IMR-90 (cell line): ENCODE results near the gene CLIC4. TPM values are rescaled to one million over a fixed set of nuclear protein-coding genes. Genes with fewer than 3 reads are reported as not detected.

Experiments used
- ATAC-seq: fragments of 200-7000 bp; cut with Tn5 transposase; 2 replicates; pipeline ENCODE4 v1.9.1; 2020; ENCODE audit warnings: low read depth, mild to moderate bottlenecking, moderate library complexity
- BruUV-seq: library from RNA; stranded (reverse); fragments of 400-500 nt; replicated peaks from 2 replicates; lab custom pipeline; 2021; lab: Mats Ljungman, UMichigan
- CTCF ChIA-PET: fragments of 300-600 bp; formaldehyde crosslinking; extraction: SDS; loops from one replicate; lab custom pipeline; 2021; ENCODE audit warnings: antibody characterized with exemption; lab: Yijun Ruan, JAX
- POLR2A ChIA-PET: fragments of 300-600 bp; sonication (Branson Sonifier 250); formaldehyde crosslinking; loops from one replicate; lab custom pipeline; 2022; ENCODE audit warnings: antibody characterized with exemption; ENCODE audit not compliant: unreplicated experiment; lab: Charles Lee
- DNase-seq: peaks from one replicate; pipeline ENCODE4 v3.0.0; 2013
- H2AFZ ChIP-seq: replicated peaks from 2 replicates; pipeline ENCODE3; 2013; ENCODE audit warnings: low read length, mild to moderate bottlenecking; ENCODE audit not compliant: poor library complexity
- H2AK5ac ChIP-seq: 2 replicates; pipeline ENCODE4 v1.6.1; 2013; ENCODE audit warnings: low read depth, low read length, inconsistent platforms
- H2AK9ac ChIP-seq: replicated peaks from 2 replicates; pipeline ENCODE3; 2013; ENCODE audit warnings: mild to moderate bottlenecking, low read depth, low read length, moderate library complexity; ENCODE audit not compliant: poor library complexity
- H2BK120ac ChIP-seq: 2 replicates; pipeline ENCODE4 v1.6.1; 2013; ENCODE audit warnings: low read depth, low read length, inconsistent platforms
- H2BK15ac ChIP-seq: 3 replicates; pipeline ENCODE4 v1.6.1; 2013; ENCODE audit warnings: low read depth, low read length, inconsistent platforms
- H2BK20ac ChIP-seq: 2 replicates; pipeline ENCODE4 v1.6.1; 2013; ENCODE audit warnings: low read depth, mild to moderate bottlenecking, inconsistent platforms, low read length, moderate library complexity
- H2BK5ac ChIP-seq: 2 replicates; pipeline ENCODE4 v1.6.1; 2013; ENCODE audit warnings: mild to moderate bottlenecking, low read depth, low read length, inconsistent platforms; ENCODE audit not compliant: poor library complexity, severe bottlenecking
- H3K14ac ChIP-seq: replicated peaks from 2 replicates; pipeline ENCODE4 v1.6.1; 2013; ENCODE audit warnings: low read depth, low read length, inconsistent platforms
- H3K18ac ChIP-seq: 2 replicates; pipeline ENCODE4 v1.6.1; 2013; ENCODE audit warnings: low read depth, low read length, control low read depth
- H3K23ac ChIP-seq: 2 replicates; pipeline ENCODE4 v1.6.1; 2013; ENCODE audit warnings: low read depth, low read length, inconsistent platforms
- H3K27ac ChIP-seq: 2 replicates; pipeline ENCODE4 v1.5.1; 2013; ENCODE audit warnings: mild to moderate bottlenecking, control low read depth, low read length; ENCODE audit not compliant: insufficient read depth
- H3K27me3 ChIP-seq: 2 replicates; pipeline ENCODE4 v1.6.1; 2013; ENCODE audit warnings: low read length; ENCODE audit not compliant: control insufficient read depth, insufficient read depth
- H3K36me3 ChIP-seq: 2 replicates; pipeline ENCODE4 v1.6.1; 2013; ENCODE audit warnings: low read length, mixed read lengths; ENCODE audit not compliant: control insufficient read depth, insufficient read depth
- H3K4ac ChIP-seq: 2 replicates; pipeline ENCODE4 v1.6.1; 2013; ENCODE audit warnings: low read depth, low read length, inconsistent platforms
- H3K4me1 ChIP-seq: 2 replicates; pipeline ENCODE4 v1.6.1; 2013; ENCODE audit warnings: low read length, mixed read lengths; ENCODE audit not compliant: control insufficient read depth, insufficient read depth
- H3K4me2 ChIP-seq: 2 replicates; pipeline ENCODE4 v1.6.1; 2013; ENCODE audit warnings: low read depth, mild to moderate bottlenecking, control low read depth, low read length, moderate library complexity
- H3K4me3 ChIP-seq: 2 replicates; pipeline ENCODE4 v1.5.1; 2013; ENCODE audit warnings: low read depth, mild to moderate bottlenecking, control low read depth, low read length, moderate library complexity; ENCODE audit not compliant: insufficient read depth
- H3K56ac ChIP-seq: 2 replicates; pipeline ENCODE4 v1.6.1; 2013; ENCODE audit warnings: low read length, inconsistent platforms; ENCODE audit not compliant: insufficient read depth; ENCODE audit errors: extremely low read depth
- H3K79me1 ChIP-seq, 2 experiments: 2 replicates each; pipeline ENCODE4 v1.6.1; 2013; ENCODE audit warnings: low read length in 2 of 2, inconsistent platforms in 1 of 2, low read depth in 1 of 2
- H3K9ac ChIP-seq: 2 replicates; pipeline ENCODE4 v1.6.1; 2013; ENCODE audit warnings: low read depth, low read length, control low read depth
- H3K9me1 ChIP-seq: 2 replicates; pipeline ENCODE4 v1.6.1; 2013; ENCODE audit warnings: low read length, inconsistent platforms; ENCODE audit not compliant: insufficient read depth
- H3K9me3 ChIP-seq: 2 replicates; pipeline ENCODE4 v1.6.1; 2013; ENCODE audit warnings: low read length; ENCODE audit not compliant: control insufficient read depth, insufficient read depth
- H4K20me1 ChIP-seq: 2 replicates; pipeline ENCODE4 v1.6.1; 2013; ENCODE audit warnings: low read length, inconsistent platforms; ENCODE audit not compliant: insufficient read depth
- H4K5ac ChIP-seq: 2 replicates; pipeline ENCODE4 v1.6.1; 2013; ENCODE audit warnings: mild to moderate bottlenecking, low read depth, low read length, control low read depth
- H4K8ac ChIP-seq, 2 experiments: 2 replicates each; pipeline ENCODE4 v1.6.1; 2013; ENCODE audit warnings: low read depth in 2 of 2, low read length in 2 of 2, control low read depth in 1 of 2, inconsistent platforms in 1 of 2
- H4K91ac ChIP-seq: 2 replicates; pipeline ENCODE4 v1.6.1; 2013; ENCODE audit warnings: low read depth, low read length, inconsistent platforms; ENCODE audit not compliant: insufficient read depth
- BHLHE40 ChIP-seq: fragments of 150-350 bp; IDR thresholded peaks from 2 replicates; pipeline ENCODE4 v1.6.1; 2016; ENCODE audit warnings: mild to moderate bottlenecking, low read depth, low read length
- CEBPB ChIP-seq: IDR thresholded peaks from 2 replicates; pipeline ENCODE4 v1.6.1; 2012; ENCODE audit warnings: low read depth, low read length, improper control_type of control experiment
- CHD1 ChIP-seq: IDR thresholded peaks from 2 replicates; pipeline ENCODE4 v1.6.1; 2012; ENCODE audit warnings: low read depth, low read length, improper control_type of control experiment
- CTCF ChIP-seq: conservative IDR thresholded peaks from 2 replicates; pipeline ENCODE4 v1.5.1; 2012; ENCODE audit warnings: mild to moderate bottlenecking, low read depth, low read length, improper control_type of control experiment
- ELK1 ChIP-seq: fragments of 150-350 bp; IDR thresholded peaks from 2 replicates; pipeline ENCODE4 v1.6.1; 2016; ENCODE audit warnings: low read depth, mild to moderate bottlenecking, low read length, moderate library complexity, borderline replicate concordance
- FOS ChIP-seq: fragments of 150-350 bp; IDR thresholded peaks from 2 replicates; pipeline ENCODE4 v1.6.1; 2016; ENCODE audit warnings: low read depth, low read length
- MAFK ChIP-seq: IDR thresholded peaks from 2 replicates; pipeline ENCODE4 v1.6.1; 2012; ENCODE audit warnings: low read depth, low read length, improper control_type of control experiment
- MAZ ChIP-seq: IDR thresholded peaks from 2 replicates; pipeline ENCODE4 v1.6.1; 2012; ENCODE audit warnings: low read depth, mild to moderate bottlenecking, low read length, improper control_type of control experiment, moderate library complexity, borderline replicate concordance
- MXI1 ChIP-seq: IDR thresholded peaks from 2 replicates; pipeline ENCODE4 v1.6.1; 2012; ENCODE audit warnings: low read depth, mild to moderate bottlenecking, low read length, moderate library complexity, borderline replicate concordance
- NFE2L2 ChIP-seq: fragments of 150-350 bp; IDR thresholded peaks from 2 replicates; pipeline ENCODE4 v1.6.1; 2016; ENCODE audit warnings: low read depth, mild to moderate bottlenecking, low read length
- POLR2A ChIP-seq: IDR thresholded peaks from 2 replicates; pipeline ENCODE4 v1.6.1; 2012; ENCODE audit warnings: mild to moderate bottlenecking, low read depth, low read length
- RAD21 ChIP-seq: IDR thresholded peaks from 2 replicates; pipeline ENCODE4 v1.6.1; 2012; ENCODE audit warnings: low read length, improper control_type of control experiment
- RCOR1 ChIP-seq: IDR thresholded peaks from 2 replicates; pipeline ENCODE4 v1.6.1; 2012; ENCODE audit warnings: mild to moderate bottlenecking, low read length, improper control_type of control experiment; ENCODE audit not compliant: insufficient replicate concordance
- RFX5 ChIP-seq: IDR thresholded peaks from 2 replicates; pipeline ENCODE4 v1.8.0; 2012; ENCODE audit warnings: low read depth, mild to moderate bottlenecking, low read length, moderate library complexity
- SMC3 ChIP-seq: fragments of 150-350 bp; IDR thresholded peaks from 2 replicates; pipeline ENCODE4 v1.6.1; 2016; ENCODE audit warnings: low read depth, mild to moderate bottlenecking, antibody characterized with exemption, low read length, moderate library complexity
- USF2 ChIP-seq: fragments of 150-350 bp; IDR thresholded peaks from 2 replicates; pipeline ENCODE4 v1.6.1; 2017; ENCODE audit warnings: mild to moderate bottlenecking, antibody characterized with exemption, low read length, low read depth
- WGBS, 2 experiments: methylation state at CpG; one replicate each; pipeline versions ENCODE4 v1.1.5 to v1.1.7; 2013; ENCODE audit warnings: missing lambda C conversion rate in 2 of 2; ENCODE audit not compliant: insufficient read length in 1 of 2; ENCODE audit errors: extremely low coverage in 2 of 2; 5-methylcytosine and 5-hydroxymethylcytosine counted together
- dilution Hi-C: fragments of 300-500 bp; cut with HindIII; formaldehyde crosslinking; loops from one replicate; pipeline ENCODE4 v1.14.3; 2018; ENCODE audit warnings: low sequenced_read_pairs; ENCODE audit not compliant: unreplicated experiment
- in situ Hi-C: fragments of 300-500 bp; cut with MboI; formaldehyde crosslinking; loops from 3 replicates; pipeline ENCODE4 v1.14.3; 2019; ENCODE audit warnings: low sequenced_read_pairs, inconsistent platforms, mixed read lengths
- intact Hi-C: fragments of 100-400 bp; cut with micrococcal nuclease; formaldehyde crosslinking; loops from 2 replicates; pipeline ENCODE4 v1.10.0; 2022
- polyA plus RNA-seq, 3 experiments: library from polyadenylated mRNA; depleted of rRNA; stranded (reverse); fragments of >200 nt; gene quantifications; 2 replicates each; pipeline ENCODE4 v1.2.3, GENCODE V29; 2012; ENCODE audit warnings: low replicate concordance in 1 of 3
- total RNA-seq: library from RNA; depleted of rRNA; stranded (reverse); fragments of >200 nt; gene quantifications from 2 replicates; pipeline ENCODE4 v1.2.3, GENCODE V29; 2012

The CLIC4 gene
- total and polyA plus RNA-seq, 2 of the 4 experiments (the other 2 are of a cell fraction), result 242 to 392 TPM

DNA sequence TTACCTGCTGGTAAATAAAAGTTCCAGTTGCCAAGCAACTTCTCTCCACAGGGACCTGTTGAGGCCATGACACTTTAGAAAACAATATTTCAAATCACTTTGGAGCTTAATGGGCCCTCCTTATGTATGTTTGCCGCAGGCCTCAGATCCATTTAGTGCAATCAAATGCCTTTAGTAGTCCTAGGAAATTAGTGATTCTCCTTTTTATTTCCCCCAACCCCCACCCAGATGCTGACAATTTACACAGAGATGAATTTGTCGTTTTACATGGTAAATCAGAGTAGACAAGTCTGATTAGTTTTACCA lies 83.6 kb downstream of the CLIC4 start:
- Histone ChIP-seq H2AFZ (no peak overlapping the region), H4K5ac (no peak overlapping the region), H2BK120ac (no peak overlapping the region), H2BK20ac (no peak overlapping the region), H3K9ac (no peak overlapping the region), H3K4me2 (no peak overlapping the region; the same call in 1 of the 2 replicates), H3K9me3 (no peaks in the 10 kb centered on the region), H3K36me3 (peaks cover 1% of the 10 kb centered on the region; the same call in 1 of the 2 replicates), H3K27ac (no peak overlapping the region), H3K79me1 (peaks cover 0 to 39% of the 10 kb centered on the region in 2 experiments; a peak in 2 of 4 replicates), H3K27me3 (no peaks in the 10 kb centered on the region), H3K4ac (no peak overlapping the region), H3K18ac (no peak overlapping the region), H4K8ac (no peak overlapping the region), H3K23ac (peak overlapping the region; percentile 56; the same call in 1 of the 2 replicates), H4K91ac (no peak overlapping the region), H2AK9ac (no peak overlapping the region), H2AK5ac (no peak overlapping the region), H3K56ac (no peak overlapping the region), H3K9me1 (peaks cover 11% of the 10 kb centered on the region), H4K20me1 (peaks cover 78% of the 10 kb centered on the region), H3K4me3 (no peak overlapping the region), H3K4me1 (peaks cover 18% of the 10 kb centered on the region), H3K14ac (no peak overlapping the region), H2BK5ac (peak overlapping the region; percentile 81), H2BK15ac (no peak overlapping the region)
- DNase-seq (no peak), ATAC-seq (no peak)
- BruUV-seq, result no TSS peak
- dilution Hi-C loops (no loop called here), in situ Hi-C loops (no loop called here), intact Hi-C loops (loop anchor here (5.0 kb wide), 1 partner anchor 47 kb away; no protein-coding TSS in a partner anchor)
- CTCF ChIA-PET, result interaction anchor here (2.8 kb wide), 1 partner anchor 140 kb away, joined by 21 read pairs; no protein-coding TSS in a partner anchor
- no CpG with 5 or more reads among the region's 2 CpGs for WGBS, 2 experiments
- POLR2A ChIA-PET, result no interaction called here
- no peak for TF ChIP-seq MXI1
- no peak for TF ChIP-seq ELK1
- no peak for TF ChIP-seq SMC3
- TF ChIP-seq FOS, result no peak
- no peak for TF ChIP-seq RCOR1
- TF ChIP-seq NFE2L2, result no peak
- no peak for TF ChIP-seq MAFK
- no peak for TF ChIP-seq POLR2A
- no peak for TF ChIP-seq BHLHE40
- no peak for TF ChIP-seq RAD21
- TF ChIP-seq CHD1, result no peak
- TF ChIP-seq CEBPB, result no peak
- TF ChIP-seq USF2, result no peak
- TF ChIP-seq RFX5, result no peak
- TF ChIP-seq MAZ, result no peak
- TF ChIP-seq CTCF, result no peak
